IPS-18c (cell line): ENCODE results near the gene LENG1.

ENCODE experiments used
- H3K4me3 ChIP-seq: 2 replicates; pipeline ENCODE4 v1.7.0; 2013; ENCODE audit warnings: low read depth, mild to moderate bottlenecking, low read length, moderate library complexity; ENCODE audit not compliant: insufficient read depth
- H3K9me3 ChIP-seq: one replicate; pipeline ENCODE4 v1.6.1; 2013; ENCODE audit warnings: mild to moderate bottlenecking, low read length, moderate library complexity; ENCODE audit not compliant: control insufficient read depth, insufficient read depth

The LENG1 gene

DNA sequence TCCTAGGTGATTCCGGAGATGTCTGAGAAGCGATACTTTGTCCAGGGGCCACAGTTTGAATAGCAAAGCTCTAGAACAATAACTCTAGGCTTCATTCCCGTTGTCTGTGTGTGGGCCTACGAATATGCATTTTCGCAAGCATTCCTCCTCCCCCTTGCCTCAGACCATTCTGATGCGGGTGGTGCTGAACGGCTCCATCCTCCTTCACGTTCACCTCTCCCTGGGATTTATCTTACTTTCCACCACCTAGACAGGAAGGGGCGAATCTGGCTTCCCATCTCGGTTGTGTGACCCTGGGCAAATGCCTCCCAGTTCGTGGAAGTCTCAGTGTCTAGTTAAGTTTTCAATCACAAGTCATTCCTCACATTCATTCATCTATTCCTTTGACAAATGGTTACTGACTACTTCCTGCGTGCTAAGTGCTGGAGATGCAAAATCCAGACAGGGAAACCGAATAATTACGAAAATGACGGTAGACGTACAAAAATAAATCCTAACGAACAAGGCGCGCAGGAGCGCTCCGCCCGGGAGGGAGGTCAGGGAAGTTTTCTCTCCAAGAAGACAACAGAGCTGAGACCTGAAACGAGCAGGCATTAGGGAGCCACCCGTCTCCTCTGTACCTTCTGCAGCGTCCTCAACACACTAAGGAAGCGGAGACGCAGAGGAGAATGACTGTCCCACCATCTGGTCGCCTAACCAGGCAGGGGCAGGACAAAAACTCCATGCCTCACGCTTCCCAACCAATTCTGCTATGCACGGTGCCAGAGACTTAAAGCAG is 23.2 kb downstream of the LENG1 start:
- peak overlapping the region; percentile 59 for H3K4me3 ChIP-seq
- peaks cover 2% of the 10 kb centered on the region for H3K9me3 ChIP-seq

DNA sequence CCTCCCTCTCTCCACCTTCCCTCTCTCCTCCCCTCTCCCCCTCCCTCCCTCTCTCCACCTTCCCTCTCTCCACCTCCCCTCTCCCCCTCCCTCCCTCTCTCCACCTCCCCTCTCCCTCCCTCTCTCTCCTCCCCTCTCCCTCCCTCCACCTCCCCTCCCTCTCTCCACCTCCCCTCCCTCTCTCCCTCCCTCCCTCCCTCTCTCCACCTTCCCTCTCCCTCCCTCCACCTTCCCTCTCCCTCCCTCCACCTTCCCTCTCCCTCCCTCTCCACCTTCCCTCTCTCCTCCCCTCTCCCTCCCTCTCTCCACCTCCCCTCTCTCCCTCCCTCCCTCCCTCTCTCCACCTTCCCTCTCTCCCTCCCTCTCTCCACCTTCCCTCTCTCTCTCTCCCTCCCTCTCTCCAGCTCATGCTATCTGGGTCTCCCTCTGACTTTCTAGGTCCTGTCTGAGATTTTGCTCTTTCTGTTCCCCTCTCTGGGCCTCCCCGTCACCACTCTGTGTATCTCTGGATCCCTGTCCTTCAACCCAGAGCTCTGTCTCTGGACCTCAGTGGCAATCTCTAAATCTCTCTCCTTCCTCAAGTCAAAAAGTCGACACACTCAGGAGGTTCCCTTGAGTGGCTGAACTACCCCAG is 25.4 kb downstream of the LENG1 start:
- H3K4me3 ChIP-seq, result no peak overlapping the region

GRCh38 chr19:54133312-54133956 is 26.1 kb downstream of the LENG1 start:
- H3K9me3 ChIP-seq, result peaks cover 2% of the 10 kb centered on the region

More for the DNA sequence above, 25.4 kb downstream of the LENG1 start:
- H3K9me3 ChIP-seq, result peaks cover 2% of the 10 kb centered on the region

GRCh38 chr19:54129617-54129996 is 29.9 kb downstream of the LENG1 start:
- Histone ChIP-seq H3K4me3 (no peak overlapping the region), H3K9me3 (peaks cover 2% of the 10 kb centered on the region)

More at GRCh38 chr19:54133312-54133956, 26.1 kb downstream of the LENG1 start:
- H3K4me3 ChIP-seq, result no peak overlapping the region

DNA sequence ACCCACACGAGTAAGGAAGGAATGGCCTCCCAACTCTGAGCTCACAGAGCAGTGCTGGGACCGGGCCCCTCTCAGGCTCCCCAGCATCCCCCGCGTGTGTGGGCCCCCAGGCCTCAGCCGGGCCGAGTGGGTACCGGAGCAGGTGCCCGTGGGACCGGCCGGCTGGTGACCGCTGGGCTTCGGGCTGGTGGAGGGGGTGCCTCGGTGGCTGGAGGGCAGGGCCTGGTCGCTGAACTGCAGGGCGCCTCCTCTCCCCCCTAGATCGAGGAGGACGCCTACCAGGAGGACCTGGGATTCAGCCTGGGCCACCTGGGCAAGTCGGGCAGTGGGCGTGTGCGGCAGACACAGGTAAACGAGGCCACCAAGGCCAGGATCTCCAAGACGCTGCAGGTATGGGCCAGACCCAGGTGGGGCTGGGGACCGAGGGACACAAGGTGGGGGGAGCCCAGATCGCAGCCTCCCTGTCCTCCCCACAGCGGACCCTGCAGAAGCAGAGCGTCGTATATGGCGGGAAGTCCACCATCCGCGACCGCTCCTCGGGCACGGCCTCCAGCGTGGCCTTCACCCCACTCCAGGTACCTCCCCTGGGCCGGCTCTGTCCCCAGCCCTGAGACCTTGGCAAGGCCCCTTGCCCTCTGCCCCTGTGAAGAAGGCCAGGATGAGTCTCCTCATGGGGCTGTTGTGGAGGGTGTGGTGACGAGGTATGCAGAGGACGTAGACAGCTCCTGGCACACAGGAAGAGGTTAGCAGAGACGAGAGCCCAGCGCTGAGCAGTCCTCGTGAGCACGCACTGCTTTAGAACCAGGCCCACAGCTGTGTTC is 30.5 kb downstream of the LENG1 start:
- Histone ChIP-seq H3K9me3 (peaks cover 2% of the 10 kb centered on the region), H3K4me3 (no peak overlapping the region)

DNA sequence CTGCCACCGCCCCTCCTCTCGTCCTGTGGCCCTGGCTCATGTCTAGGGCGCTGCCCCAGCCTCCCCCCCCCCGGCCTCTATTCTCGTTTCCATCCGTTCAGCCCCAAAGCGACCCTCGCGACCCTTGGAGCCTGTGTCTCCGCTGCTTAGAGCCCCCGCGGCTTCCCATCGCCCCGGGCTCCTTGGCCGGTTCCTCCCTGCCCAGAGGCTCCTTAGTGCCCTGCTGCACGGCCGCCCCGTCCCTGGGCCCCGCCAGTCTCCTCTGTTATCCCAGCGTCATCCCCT is 31.1 kb downstream of the LENG1 start:
- no peak overlapping the region for H3K4me3 ChIP-seq
- H3K9me3 ChIP-seq, result peaks cover 2% of the 10 kb centered on the region

GRCh38 chr19:54127688-54128440 is 31.7 kb downstream of the LENG1 start:
- Histone ChIP-seq H3K4me3 (no peak overlapping the region), H3K9me3 (no peaks in the 10 kb centered on the region)

- no peaks in the 10 kb centered on the region for H3K9me3 ChIP-seq
- no peak overlapping the region for H3K4me3 ChIP-seq
Measured at GRCh38 chr19:54125713-54126112, 33.8 kb downstream of the LENG1 start.

GRCh38 chr19:54124393-54124792 is 35.1 kb downstream of the LENG1 start:
- H3K9me3 ChIP-seq, result no peaks in the 10 kb centered on the region

DNA sequence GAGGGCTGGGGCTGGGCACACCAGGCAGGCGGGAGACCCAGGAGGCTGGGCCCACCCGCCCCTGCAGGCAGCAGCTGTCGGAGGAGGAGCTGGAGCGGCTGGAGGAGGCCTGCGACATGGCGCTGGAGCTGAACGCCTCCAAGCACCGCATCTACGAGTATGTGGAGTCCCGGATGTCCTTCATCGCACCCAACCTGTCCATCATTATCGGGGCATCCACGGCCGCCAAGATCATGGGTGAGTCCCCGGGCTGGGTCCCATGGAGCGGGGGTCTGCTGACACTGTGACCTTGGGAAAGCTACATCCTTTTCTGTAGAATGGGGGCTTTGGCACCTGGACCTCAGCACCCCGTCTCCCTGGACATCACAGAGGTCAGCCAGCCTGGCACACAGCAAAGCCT is 35.8 kb downstream of the LENG1 start:
- Histone ChIP-seq H3K9me3 (no peaks in the 10 kb centered on the region), H3K4me3 (no peak overlapping the region)

More at GRCh38 chr19:54124393-54124792, 35.1 kb downstream of the LENG1 start:
- no peak overlapping the region for H3K4me3 ChIP-seq

DNA sequence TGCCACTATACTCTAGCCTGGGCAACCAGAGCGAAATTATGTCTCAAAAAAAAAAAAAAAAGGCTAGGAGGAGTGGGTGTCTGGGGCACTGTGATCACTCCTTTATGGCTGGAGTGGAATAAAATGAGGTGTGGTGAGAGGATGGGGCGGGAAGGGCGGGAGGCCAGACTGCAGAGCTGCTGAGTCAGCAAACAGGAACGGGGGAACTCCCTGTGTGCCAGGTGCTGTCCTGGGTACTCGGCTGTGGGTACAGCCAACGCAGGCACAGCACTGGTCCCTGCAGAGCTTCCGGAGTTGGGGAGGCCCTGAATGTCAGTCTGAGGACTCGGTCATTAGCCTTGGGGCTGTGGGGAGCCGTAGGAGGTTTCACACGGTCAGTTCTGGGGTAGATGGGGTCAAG is 38.3 kb downstream of the LENG1 start:
- Histone ChIP-seq H3K9me3 (no peaks in the 10 kb centered on the region), H3K4me3 (no peak overlapping the region)

- Histone ChIP-seq H3K9me3 (no peaks in the 10 kb centered on the region), H3K4me3 (peak within 1 kb of the TSS; percentile 87)
Measured at GRCh38 chr19:54115109-54116063, 44.1 kb downstream of the LENG1 start, which contains the start of the genes PRPF31 and TFPT. TSS of gene PRPF31 (plus strand) at chr19:54115754. CDS start at chr19:54118279, 2,525 bp downstream. TSS of gene TFPT (minus strand) at chr19:54115657. CDS start at chr19:54115269, 388 bp downstream.

DNA sequence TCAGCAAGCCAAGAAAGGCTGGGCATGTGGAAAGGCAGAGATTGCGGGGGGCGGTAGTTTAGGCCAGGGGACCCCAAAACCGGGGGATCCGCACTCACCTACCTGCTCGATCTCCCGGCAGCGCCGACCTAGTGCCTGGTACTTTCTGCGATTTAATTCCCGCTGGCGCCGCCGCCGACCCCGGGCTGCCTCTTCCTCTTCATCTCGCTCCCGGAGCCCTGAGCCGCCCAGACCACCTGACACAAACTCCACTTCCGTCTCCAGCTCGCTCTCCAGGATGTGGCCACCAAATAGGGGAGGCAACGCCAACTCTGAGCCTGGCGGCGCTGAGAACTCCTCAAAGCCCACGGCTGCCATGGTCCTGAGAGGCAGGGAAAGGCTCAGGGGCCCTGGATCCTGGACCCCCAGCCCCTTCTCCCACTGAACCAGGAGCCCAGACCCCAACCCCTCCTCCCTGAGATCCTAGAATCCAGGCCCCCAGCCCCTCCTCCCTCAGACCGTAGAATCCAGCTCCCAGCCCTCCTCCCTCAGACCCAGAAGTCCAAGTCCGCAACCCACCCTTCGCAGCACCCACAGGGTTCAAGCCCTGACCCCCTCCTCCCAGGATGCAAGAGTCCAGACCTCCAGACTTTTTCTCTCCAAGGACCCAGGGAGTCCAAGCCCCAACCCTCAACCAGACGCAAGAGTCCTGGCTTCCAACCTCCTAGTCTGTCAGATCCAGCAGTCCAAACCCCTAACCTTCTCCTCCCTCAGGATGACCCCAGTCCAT is 45.0 kb downstream of the LENG1 start:
- Histone ChIP-seq H3K9me3 (no peaks in the 10 kb centered on the region), H3K4me3 (peak overlapping the region; percentile 87)

DNA sequence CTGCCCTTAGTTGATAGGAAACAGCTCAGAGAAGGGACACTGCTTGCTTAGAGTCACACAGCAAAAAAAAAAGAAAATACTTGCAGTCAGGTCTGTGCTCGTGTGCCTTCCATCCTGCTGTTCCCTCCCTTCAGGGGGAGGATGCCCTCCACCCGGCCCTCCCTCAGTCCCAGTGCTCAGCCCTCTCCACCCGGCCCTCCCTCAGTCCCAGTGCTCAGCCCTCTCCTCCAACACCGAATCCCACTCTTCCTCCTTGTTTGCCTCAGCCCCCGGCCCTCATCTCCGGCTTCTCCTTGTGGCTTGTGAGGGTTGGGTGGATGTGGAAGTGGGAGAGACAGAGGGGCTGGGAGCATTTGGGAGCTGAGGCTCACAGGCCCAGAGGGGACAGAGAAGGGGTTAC is 49.9 kb downstream of the LENG1 start:
- no peak overlapping the region for H3K4me3 ChIP-seq
- no peaks in the 10 kb centered on the region for H3K9me3 ChIP-seq

GRCh38 chr19:54108496-54108895 is 51.0 kb downstream of the LENG1 start:
- no peak overlapping the region for H3K4me3 ChIP-seq
- H3K9me3 ChIP-seq, result no peaks in the 10 kb centered on the region
